ENCODE measurements around the gene TCF3. TPM values are rescaled to one million over a fixed set of nuclear protein-coding genes. Genes with fewer than 3 reads are reported as not detected.
"Not testable (repeated sequence)": the region's sequence is repeated elsewhere in the genome, so short reads cannot be mapped to it uniquely, and the experiment has no call there.

Gene TCF3
- total RNA-seq = 206 and 251 TPM in 2 replicates

GRCh38 chr19:1652471-1653299 is at the start of gene TCF3:
TCF3 (minus strand) TSS chr19:1652615; CDS start chr19:1650248, 2,367 bp downstream.
- peak; percentile 94 for DNase-seq (ENCODE audit: extremely low read depth, low read depth, low spot score)

- no peak for DNase-seq (ENCODE audit: extremely low read depth, low read depth, low spot score)
Observed at GRCh38 chr19:1700733-1701663, 48.6 kb upstream of the TCF3 start.

- DNase-seq (ENCODE audit: extremely low read depth, low read depth, low spot score) = no peak
Observed at GRCh38 chr19:1699998-1700732, 47.8 kb upstream of the TCF3 start.

DNA sequence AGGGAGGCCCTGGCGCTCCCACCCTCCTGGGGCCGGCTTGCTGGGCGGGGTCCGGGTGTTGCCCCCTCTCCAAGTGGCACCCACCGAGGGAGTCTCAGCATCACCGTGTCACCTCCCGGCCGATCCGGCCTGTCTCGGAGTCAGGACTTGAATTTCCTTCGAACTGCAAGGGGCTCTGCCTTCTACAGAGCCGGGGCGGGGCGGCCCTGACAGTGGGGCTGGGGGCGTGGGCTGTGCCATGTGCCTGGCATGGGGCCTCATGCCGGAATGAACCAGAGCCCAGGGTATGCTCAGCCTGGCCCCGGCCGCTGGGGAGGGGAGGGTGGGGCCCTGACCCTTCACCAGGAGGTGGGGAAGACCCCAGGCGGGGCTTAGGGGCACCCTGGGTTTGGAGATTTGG is 47.0 kb upstream of the TCF3 start:
- DNase-seq (ENCODE audit: extremely low read depth, low read depth, low spot score) = no peak

- no peak for DNase-seq (ENCODE audit: extremely low read depth, low read depth, low spot score)
Observed at GRCh38 chr19:1698636-1699035, 46.2 kb upstream of the TCF3 start.

- DNase-seq (ENCODE audit: extremely low read depth, low read depth, low spot score) = not testable (repeated sequence)
Observed at GRCh38 chr19:1695481-1695880, 43.1 kb upstream of the TCF3 start.

- no peak for DNase-seq (ENCODE audit: extremely low read depth, low read depth, low spot score)
Observed at GRCh38 chr19:1691589-1692290, 39.3 kb upstream of the TCF3 start.

DNA sequence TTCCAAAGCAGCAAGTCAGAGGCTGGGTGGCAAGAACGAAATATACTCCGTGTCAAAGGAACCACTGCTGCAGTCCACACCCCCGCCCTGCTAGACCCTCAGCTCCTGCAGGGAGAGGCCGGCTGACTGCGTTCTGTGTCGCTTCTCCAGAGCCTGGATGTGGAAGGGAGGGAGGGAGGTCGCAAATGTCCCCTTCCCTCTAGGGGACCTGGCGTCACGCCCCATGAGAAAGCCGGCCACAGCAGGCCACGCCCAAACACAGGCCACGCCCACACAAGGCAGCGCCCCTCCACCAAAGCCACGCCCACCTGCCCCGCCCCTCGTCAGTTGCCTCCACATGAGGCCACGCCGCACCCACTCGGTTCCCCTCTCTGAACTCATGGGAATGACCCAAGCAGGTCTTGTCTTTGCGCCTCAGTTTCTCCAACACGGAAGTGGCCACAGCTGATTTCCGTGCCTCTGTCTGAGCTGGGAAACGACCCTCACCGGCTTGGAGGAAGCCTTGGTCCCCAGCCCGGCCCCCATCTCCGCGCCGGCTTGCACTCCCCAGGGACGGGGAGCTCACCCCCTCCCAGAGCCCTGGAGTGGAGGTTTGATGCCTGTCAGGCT is 38.4 kb upstream of the TCF3 start:
- no peak for DNase-seq (ENCODE audit: extremely low read depth, low read depth, low spot score)

DNA sequence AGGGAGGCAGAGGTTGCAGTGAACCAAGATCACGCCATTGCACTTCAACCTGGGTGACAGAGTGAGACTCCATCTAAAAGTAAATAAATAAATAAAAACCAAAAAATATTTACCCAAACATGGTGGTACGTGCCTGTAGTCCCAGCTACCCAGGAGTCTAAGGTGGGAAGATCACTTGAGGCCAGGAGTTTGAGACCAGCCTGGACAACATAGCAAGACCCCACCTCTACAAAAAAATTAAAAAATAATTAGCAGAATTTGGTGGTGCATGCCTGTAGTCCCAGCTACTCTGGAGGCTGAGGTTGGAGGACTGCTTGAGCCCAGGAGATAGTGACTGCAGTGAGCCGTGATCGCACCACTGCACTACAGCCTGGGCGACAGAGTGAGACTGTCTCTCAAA is 33.4 kb upstream of the TCF3 start:
- DNase-seq (ENCODE audit: extremely low read depth, low read depth, low spot score) = not testable (repeated sequence)

DNA sequence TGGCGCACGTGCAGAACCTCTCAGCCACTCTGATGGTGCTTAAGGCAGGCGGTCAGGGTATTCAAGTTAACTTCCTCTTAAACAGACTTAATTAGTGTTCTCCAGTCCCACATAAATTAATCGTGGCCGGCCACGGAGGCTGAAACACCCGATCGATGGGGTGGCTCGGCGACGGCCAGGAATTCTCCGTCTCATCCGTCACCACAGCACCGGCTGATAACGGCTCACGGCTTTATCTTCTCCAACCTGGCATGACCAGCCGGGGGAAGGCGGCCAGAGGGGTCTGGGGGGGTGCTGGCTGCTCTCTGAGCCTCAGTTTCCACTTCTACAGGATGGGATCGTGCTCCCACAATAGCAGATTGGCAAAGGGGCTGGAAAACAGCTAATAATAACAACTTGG is 32.6 kb upstream of the TCF3 start:
- DNase-seq (ENCODE audit: extremely low read depth, low read depth, low spot score) = no peak

DNA sequence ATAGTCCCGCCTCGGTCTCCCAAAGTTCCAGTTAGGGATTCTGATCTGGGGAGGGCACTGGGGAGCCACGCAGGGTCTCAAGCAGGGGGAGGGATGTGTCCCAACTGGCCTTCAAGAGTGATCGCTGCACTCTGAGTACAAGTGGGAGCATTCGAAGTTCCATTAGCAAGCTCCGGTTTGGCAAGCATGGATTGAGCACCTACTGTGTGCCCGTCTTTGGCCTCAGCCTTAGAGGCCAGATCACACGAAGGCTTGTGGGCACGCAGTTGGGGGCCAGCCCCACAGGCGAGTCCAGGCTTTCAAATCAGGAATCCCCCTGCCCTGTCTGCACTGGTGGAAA is 32.1 kb upstream of the TCF3 start:
- DNase-seq (ENCODE audit: extremely low read depth, low read depth, low spot score) = no peak

GRCh38 chr19:1683869-1684572 is 31.6 kb upstream of the TCF3 start:
- no peak for DNase-seq (ENCODE audit: extremely low read depth, low read depth, low spot score)

DNA sequence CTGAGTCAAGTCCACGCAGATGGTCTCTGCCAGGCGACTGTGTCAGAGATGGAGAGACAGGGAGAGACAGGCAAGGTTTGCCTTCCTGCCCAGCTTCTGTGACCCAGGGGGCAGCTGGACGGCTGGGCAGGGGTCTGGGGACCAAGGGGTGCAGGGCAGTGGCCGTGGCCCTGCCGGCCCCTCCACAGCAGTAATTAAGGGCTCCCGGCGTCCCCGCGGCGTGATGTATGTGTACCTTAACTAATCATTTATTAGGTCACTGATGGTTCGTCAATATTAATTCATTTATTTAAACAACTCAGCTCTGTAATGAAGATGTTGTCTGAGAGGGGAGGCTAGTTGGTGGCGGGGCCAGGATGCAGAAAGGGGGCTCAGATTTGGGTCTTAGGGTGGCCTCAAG is 28.6 kb upstream of the TCF3 start:
- no peak for DNase-seq (ENCODE audit: extremely low read depth, low read depth, low spot score)

DNA sequence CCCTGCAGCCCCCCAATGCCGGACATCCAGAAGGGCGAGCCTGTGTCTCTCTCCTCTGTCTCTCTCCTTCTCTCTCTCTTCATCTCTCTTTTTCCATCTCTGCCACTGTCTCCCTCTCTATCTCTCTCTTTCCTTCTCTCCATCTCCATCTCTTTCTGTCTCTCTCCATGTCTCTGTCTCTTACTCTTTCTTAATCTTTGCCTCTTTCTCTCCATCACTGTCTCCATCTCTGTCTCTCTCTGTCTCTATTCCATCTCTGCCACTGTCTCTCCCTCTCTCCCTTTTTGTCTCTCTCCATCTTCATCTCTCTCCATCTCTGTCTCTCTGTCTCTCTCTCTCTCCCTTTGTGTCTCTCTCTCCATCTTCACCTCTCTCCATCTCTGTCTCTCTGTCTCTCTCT is 25.7 kb upstream of the TCF3 start:
- no peak for DNase-seq (ENCODE audit: extremely low read depth, low read depth, low spot score)

DNA sequence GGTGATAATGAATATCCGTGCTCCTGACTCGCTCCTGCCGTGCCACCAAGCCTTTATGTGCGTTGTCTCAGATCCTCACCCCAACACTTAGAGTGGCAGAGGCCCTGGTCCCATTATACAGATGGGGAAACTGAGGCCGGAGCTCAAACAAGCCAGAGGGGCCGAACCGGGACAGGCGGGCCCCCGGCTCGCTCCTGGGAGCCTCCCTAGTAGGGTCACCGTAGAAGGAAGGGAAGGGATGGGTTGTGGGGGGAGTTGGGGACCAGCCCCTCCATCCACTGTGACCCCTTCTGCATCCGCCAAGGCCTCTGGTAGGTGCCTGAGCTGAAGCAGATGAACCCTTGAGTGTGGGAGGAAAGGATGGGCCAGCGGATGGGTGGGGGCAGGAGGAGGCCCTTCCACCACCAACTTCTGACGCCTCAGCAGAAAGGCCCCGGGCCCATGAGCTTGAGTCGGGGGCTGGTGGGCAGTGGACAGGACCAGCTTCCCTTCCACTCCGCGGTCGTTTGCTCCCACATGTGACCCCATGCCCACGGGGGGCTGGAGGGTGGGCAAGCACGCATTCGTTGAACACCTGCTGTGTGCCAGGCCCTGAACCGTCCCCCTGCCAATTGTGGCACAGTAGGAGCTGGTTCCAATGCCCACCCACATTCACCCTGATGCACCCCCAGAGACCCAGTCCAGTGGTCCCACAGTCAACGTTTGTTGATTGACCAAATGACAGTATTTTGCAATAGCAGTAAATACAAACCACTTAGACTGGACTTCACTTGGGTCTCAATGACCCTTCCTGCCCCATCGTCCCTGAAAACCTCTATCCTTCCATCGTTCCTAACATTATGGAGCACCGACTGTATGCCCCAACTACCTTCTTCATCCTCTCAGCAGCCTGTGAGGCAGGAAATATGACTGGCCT is 24.2 kb upstream of the TCF3 start:
- DNase-seq (ENCODE audit: extremely low read depth, low read depth, low spot score) = no peak

- DNase-seq (ENCODE audit: extremely low read depth, low read depth, low spot score) = no peak
Observed at GRCh38 chr19:1675633-1676350, 23.4 kb upstream of the TCF3 start.

GRCh38 chr19:1674293-1674679 is 21.9 kb upstream of the TCF3 start:
- DNase-seq (ENCODE audit: extremely low read depth, low read depth, low spot score) = no peak

Data from glomerular endothelial cell (primary cell).